ENCODE measurements around the gene RAP2A.

The RAP2A gene

GRCh38 chr13:97390941-97391600 is 42.9 kb upstream of the RAP2A start:
- DNase-seq (ENCODE audit: low read depth in 1 of 2, low spot score in 1 of 2) = no peak
- Histone ChIP-seq H3K4me3 (replicated peaks; ENCODE audit: insufficient read depth, low read length) (no peak overlapping the region), H3K27ac (replicated peaks) (no peak overlapping the region), H3K27me3 (ENCODE audit: insufficient read depth, poor library complexity, severe bottlenecking) (no peaks in the 10 kb centered on the region)
- no peak for TF ChIP-seq CTCF (IDR thresholded peaks at IDR 0.05; ENCODE audit: insufficient read depth, low read length)
- no peak for TF ChIP-seq GABPA (IDR thresholded peaks at IDR 0.05; ENCODE audit: low read depth)
- no peak for TF ChIP-seq REST (IDR thresholded peaks at IDR 0.05; ENCODE audit: insufficient replicate concordance, low read depth)
- TF ChIP-seq SPI1 (IDR thresholded peaks at IDR 0.05; ENCODE audit: borderline replicate concordance, low read depth) = no peak
- no peak for TF ChIP-seq POLR2AphosphoS5 (IDR thresholded peaks at IDR 0.05; ENCODE audit: low read depth)

GRCh38 chr13:97392020-97392419 is 41.9 kb upstream of the RAP2A start:
- TF ChIP-seq REST (IDR thresholded peaks at IDR 0.05; ENCODE audit: insufficient replicate concordance, low read depth) (no peak), POLR2AphosphoS5 (IDR thresholded peaks at IDR 0.05; ENCODE audit: low read depth) (no peak), GABPA (IDR thresholded peaks at IDR 0.05; ENCODE audit: low read depth) (no peak)
- Histone ChIP-seq H3K27ac (replicated peaks) (no peak overlapping the region), H3K27me3 (ENCODE audit: insufficient read depth, poor library complexity, severe bottlenecking) (no peaks in the 10 kb centered on the region), H3K4me3 (replicated peaks; ENCODE audit: insufficient read depth, low read length) (no peak overlapping the region)
- no peak for DNase-seq (ENCODE audit: low read depth in 1 of 2, low spot score in 1 of 2)

GRCh38 chr13:97394542-97394941 is 39.4 kb upstream of the RAP2A start:
- H3K4me3 ChIP-seq (replicated peaks; ENCODE audit: insufficient read depth, low read length) = no peak overlapping the region
- H3K27me3 ChIP-seq (ENCODE audit: insufficient read depth, poor library complexity, severe bottlenecking) = no peaks in the 10 kb centered on the region
- no peak overlapping the region for H3K27ac ChIP-seq (replicated peaks)
- DNase-seq (ENCODE audit: low read depth in 1 of 2, low spot score in 1 of 2) = no peak
- TF ChIP-seq GABPA (IDR thresholded peaks at IDR 0.05; ENCODE audit: low read depth) = no peak
- TF ChIP-seq SPI1 (IDR thresholded peaks at IDR 0.05; ENCODE audit: borderline replicate concordance, low read depth) = no peak
- no peak for TF ChIP-seq POLR2AphosphoS5 (IDR thresholded peaks at IDR 0.05; ENCODE audit: low read depth)
- TF ChIP-seq REST (IDR thresholded peaks at IDR 0.05; ENCODE audit: insufficient replicate concordance, low read depth) = no peak
- no peak for TF ChIP-seq CTCF (IDR thresholded peaks at IDR 0.05; ENCODE audit: insufficient read depth, low read length)
